GM06990 (cell line): Measurements from ENCODE around the gene C1orf210.

Source experiments
- DNase-seq: peaks from one replicate; pipeline ENCODE4 v3.0.0-alpha.2; 2011; ENCODE audit not compliant: insufficient read length; ENCODE audit errors: extremely low read depth
- H3K27me3 ChIP-seq: replicated peaks from 2 replicates; pipeline ENCODE4 v1.6.0; 2011; ENCODE audit warnings: low read length; ENCODE audit not compliant: control insufficient read depth, insufficient read depth
- H3K36me3 ChIP-seq: 2 replicates; pipeline ENCODE4 v1.5.1; 2011; ENCODE audit warnings: low read length; ENCODE audit not compliant: control insufficient read depth, insufficient read depth
- H3K4me3 ChIP-seq: replicated peaks from 2 replicates; pipeline ENCODE4 v1.5.1; 2011; ENCODE audit warnings: low read depth, mild to moderate bottlenecking, control low read depth, low read length
- TF ChIP-seq, protein P1 (sequence below): IDR thresholded peaks from 2 replicates; pipeline ENCODE4 v1.5.1; 2011; ENCODE audit warnings: low read length, control low read depth, mild to moderate bottlenecking, inconsistent platforms; ENCODE audit not compliant: insufficient read depth, poor library complexity, severe bottlenecking

C1orf210 gene

GRCh38 chr1:43305461-43305860 lies 20.1 kb upstream of the C1orf210 start:
- TF ChIP-seq, protein P1, sequence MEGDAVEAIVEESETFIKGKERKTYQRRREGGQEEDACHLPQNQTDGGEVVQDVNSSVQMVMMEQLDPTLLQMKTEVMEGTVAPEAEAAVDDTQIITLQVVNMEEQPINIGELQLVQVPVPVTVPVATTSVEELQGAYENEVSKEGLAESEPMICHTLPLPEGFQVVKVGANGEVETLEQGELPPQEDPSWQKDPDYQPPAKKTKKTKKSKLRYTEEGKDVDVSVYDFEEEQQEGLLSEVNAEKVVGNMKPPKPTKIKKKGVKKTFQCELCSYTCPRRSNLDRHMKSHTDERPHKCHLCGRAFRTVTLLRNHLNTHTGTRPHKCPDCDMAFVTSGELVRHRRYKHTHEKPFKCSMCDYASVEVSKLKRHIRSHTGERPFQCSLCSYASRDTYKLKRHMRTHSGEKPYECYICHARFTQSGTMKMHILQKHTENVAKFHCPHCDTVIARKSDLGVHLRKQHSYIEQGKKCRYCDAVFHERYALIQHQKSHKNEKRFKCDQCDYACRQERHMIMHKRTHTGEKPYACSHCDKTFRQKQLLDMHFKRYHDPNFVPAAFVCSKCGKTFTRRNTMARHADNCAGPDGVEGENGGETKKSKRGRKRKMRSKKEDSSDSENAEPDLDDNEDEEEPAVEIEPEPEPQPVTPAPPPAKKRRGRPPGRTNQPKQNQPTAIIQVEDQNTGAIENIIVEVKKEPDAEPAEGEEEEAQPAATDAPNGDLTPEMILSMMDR: no peak
- H3K36me3 ChIP-seq: no peaks in the 10 kb centered on the region
- H3K4me3 ChIP-seq: no peak overlapping the region
- H3K27me3 ChIP-seq: no peaks in the 10 kb centered on the region; the same call in 1 of the 2 replicates
- no peak for DNase-seq

- DNase-seq: no peak
- TF ChIP-seq, protein P1: no peak
- Histone ChIP-seq H3K4me3 (no peak overlapping the region), H3K36me3 (no peaks in the 10 kb centered on the region), H3K27me3 (no peaks in the 10 kb centered on the region; the same call in 1 of the 2 replicates)
These were observed 19.5 kb upstream of the C1orf210 start for GRCh38 chr1:43304771-43305300.

DNA sequence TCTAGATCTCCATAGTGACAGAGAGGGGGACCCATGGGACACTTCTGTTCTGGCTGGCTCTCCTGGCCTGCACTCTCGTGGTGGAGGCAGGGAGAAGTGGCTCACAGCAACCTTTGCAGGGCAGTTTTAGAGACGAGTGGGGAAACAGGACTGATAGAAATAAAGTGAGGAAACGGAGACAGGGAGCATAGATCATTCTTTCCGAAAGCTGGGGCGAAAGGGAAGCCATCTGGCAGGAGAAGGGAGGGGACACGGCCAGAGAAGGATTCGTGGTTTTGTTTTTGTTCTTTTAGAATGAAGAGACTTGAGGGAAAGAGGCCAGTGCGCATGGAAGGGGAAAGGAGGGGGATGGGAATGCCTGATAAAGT lies 18.9 kb upstream of the C1orf210 start:
- no peak for DNase-seq
- TF ChIP-seq, protein P1: no peak
- H3K27me3 ChIP-seq: no peaks in the 10 kb centered on the region; the same call in 1 of the 2 replicates
- H3K4me3 ChIP-seq: no peak overlapping the region
- H3K36me3 ChIP-seq: no peaks in the 10 kb centered on the region

- H3K27me3 ChIP-seq: no peaks in the 10 kb centered on the region; the same call in 1 of the 2 replicates
- TF ChIP-seq, protein P1: no peak
- DNase-seq: no peak
- no peak overlapping the region for H3K4me3 ChIP-seq
- no peaks in the 10 kb centered on the region for H3K36me3 ChIP-seq
These were observed 18.3 kb upstream of the C1orf210 start for GRCh38 chr1:43303471-43304313.

DNA sequence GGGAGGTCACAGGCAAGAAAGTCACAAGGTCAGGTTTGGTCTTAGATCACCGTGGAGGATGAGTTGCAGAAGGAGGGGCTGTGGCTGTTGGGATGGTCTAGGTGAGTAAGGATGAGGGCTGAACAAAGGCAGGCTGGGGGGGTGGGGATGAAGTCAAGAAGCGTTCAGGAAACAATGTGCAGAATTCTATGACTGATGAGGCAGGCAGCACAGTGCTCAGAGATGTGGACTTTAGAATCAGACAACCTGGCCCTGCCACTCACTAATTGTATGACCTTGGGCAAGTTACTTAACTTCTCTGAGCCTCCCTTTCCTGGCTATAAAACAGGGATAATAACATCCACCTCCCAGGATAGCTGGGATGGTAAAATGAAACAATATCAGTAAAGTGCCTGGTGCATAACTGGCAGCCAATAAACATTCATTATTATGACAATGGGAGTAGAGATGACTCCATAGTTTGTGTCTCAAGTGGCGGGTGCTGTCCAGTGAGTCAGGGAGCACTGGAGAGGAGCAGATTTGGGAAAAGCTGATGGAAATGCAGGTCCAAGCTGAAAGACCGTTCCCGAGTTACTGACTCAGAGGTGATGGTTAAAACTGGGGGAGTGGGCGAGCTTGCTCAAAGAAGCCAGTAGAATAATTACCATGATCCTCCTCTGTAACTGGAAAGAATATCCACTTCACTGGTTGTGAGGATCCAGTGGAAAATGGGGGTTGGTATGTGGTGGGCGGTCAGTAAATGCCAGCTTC lies 17.5 kb upstream of the C1orf210 start:
- TF ChIP-seq, protein P1: no peak
- Histone ChIP-seq H3K36me3 (no peaks in the 10 kb centered on the region), H3K4me3 (no peak overlapping the region), H3K27me3 (no peaks in the 10 kb centered on the region; the same call in 1 of the 2 replicates)
- no peak for DNase-seq
